H1 (cell line): Measurements from ENCODE around the gene GPR12. TPM values are rescaled to one million over a fixed set of nuclear protein-coding genes. Genes with fewer than 3 reads are reported as not detected.

Source experiments
- CTCF ChIA-PET: fragments of 300-600 bp; sonication (Branson Sonifier 250); formaldehyde crosslinking; loops from one replicate; lab custom pipeline; 2021; ENCODE audit not compliant: partially characterized antibody; lab: Charles Lee
- POLR2A ChIA-PET: fragments of 300-600 bp; sonication (Branson Sonifier 250); formaldehyde crosslinking; loops from one replicate; lab custom pipeline; 2021; ENCODE audit warnings: inconsistent platforms; ENCODE audit not compliant: partially characterized antibody; lab: Charles Lee
- DNase-seq, 2 experiments: peaks; one replicate each; pipeline versions ENCODE4 v3.0.0 to v3.0.0-alpha.2; 2010 to 2022; ENCODE audit warnings: low spot score in 2 of 2, low read depth in 1 of 2, mixed read lengths in 1 of 2
- FAIRE-seq: peaks from 2 replicates; lab custom pipeline; 2011; peaks lifted over from hg19 to GRCh38; lab: Jason Lieb, UNC
- H2AFZ ChIP-seq: 2 replicates; pipeline ENCODE4 v1.8.1; 2012; ENCODE audit warnings: low read length, inconsistent platforms
- H2AK5ac ChIP-seq: 2 replicates; pipeline ENCODE4 v1.6.1; 2013; ENCODE audit warnings: low read depth, low read length
- H2BK120ac ChIP-seq: replicated peaks from 2 replicates; pipeline ENCODE3; 2013; ENCODE audit warnings: low read depth, low read length, inconsistent platforms
- H2BK12ac ChIP-seq: 2 replicates; pipeline ENCODE4 v1.6.1; 2013; ENCODE audit warnings: low read depth, low read length
- H2BK15ac ChIP-seq: 2 replicates; pipeline ENCODE4 v1.6.1; 2013; ENCODE audit warnings: low read length
- H2BK20ac ChIP-seq: 2 replicates; pipeline ENCODE4 v1.6.1; 2013; ENCODE audit warnings: low read length
- H2BK5ac ChIP-seq: 2 replicates; pipeline ENCODE4 v1.6.1; 2013; ENCODE audit warnings: low read depth, low read length
- H3K14ac ChIP-seq: 2 replicates; pipeline ENCODE4 v1.6.1; 2013; ENCODE audit warnings: inconsistent platforms; ENCODE audit not compliant: insufficient read length
- H3K18ac ChIP-seq: 2 replicates; pipeline ENCODE4 v1.6.1; 2013; ENCODE audit warnings: low read length; ENCODE audit errors: extremely low read depth
- H3K23ac ChIP-seq: 2 replicates; pipeline ENCODE4 v1.6.1; 2013; ENCODE audit warnings: inconsistent platforms; ENCODE audit not compliant: insufficient read length
- H3K23me2 ChIP-seq: 2 replicates; pipeline ENCODE4 v1.6.1; 2013; ENCODE audit warnings: low read depth, low read length
- H3K27ac ChIP-seq: 2 replicates; pipeline ENCODE4 v1.6.1; 2011; ENCODE audit warnings: low read depth, low read length, inconsistent platforms
- H3K27me3 ChIP-seq, 4 experiments: replicated peaks in 1 of 4; 1 replicate in 1 of 4; 2 replicates in 3 of 4; pipeline versions ENCODE4 v1.6.1 to v1.8.1; 2011 to 2013; ENCODE audit warnings: low read length in 3 of 4, mild to moderate bottlenecking in 3 of 4, inconsistent platforms in 2 of 4, mixed read lengths in 2 of 4, moderate library complexity in 1 of 4; ENCODE audit not compliant: control insufficient read depth in 3 of 4, insufficient read depth in 3 of 4; ENCODE audit errors: extremely low read depth in 1 of 4
- H3K36me3 ChIP-seq, 4 experiments: 2 replicates each; pipeline versions ENCODE4 v1.6.1 to v1.8.1; 2011 to 2013; ENCODE audit warnings: mild to moderate bottlenecking in 4 of 4, low read length in 3 of 4, moderate library complexity in 2 of 4, control low read depth in 1 of 4, inconsistent platforms in 1 of 4; ENCODE audit not compliant: insufficient read depth in 4 of 4, control insufficient read depth in 2 of 4
- H3K4ac ChIP-seq: replicated peaks from 2 replicates; pipeline ENCODE3; 2013; ENCODE audit warnings: low read length, low read depth, mixed read lengths, inconsistent platforms; ENCODE audit not compliant: insufficient read length
- H3K4me1 ChIP-seq, 4 experiments: replicated peaks in 1 of 4; 1 replicate in 1 of 4; 2 replicates in 3 of 4; pipeline versions ENCODE4 v1.6.1 to v1.8.1; 2011 to 2013; ENCODE audit warnings: low read length in 3 of 4, inconsistent platforms in 2 of 4, mixed read lengths in 1 of 4; ENCODE audit not compliant: insufficient read depth in 4 of 4, control insufficient read depth in 3 of 4
- H3K4me2 ChIP-seq, 2 experiments: 2 replicates each; pipeline versions ENCODE4 v1.6.1 to v1.8.1; 2011 to 2013; ENCODE audit warnings: low read depth in 2 of 2, low read length in 2 of 2, control low read depth in 1 of 2, inconsistent platforms in 1 of 2, mild to moderate bottlenecking in 1 of 2; ENCODE audit not compliant: insufficient read depth in 1 of 2
- H3K4me3 ChIP-seq, 4 experiments: fragments of 200-600, 300-600 bp in 1 of 4; sonication (generic), shearing (Covaris generic), sonication (Bioruptor Twin) in 1 of 4; 2 replicates each; pipeline versions ENCODE4 v1.5.1 to v1.8.1; 2011 to 2016; ENCODE audit warnings: low read length in 4 of 4, low read depth in 3 of 4, control low read depth in 2 of 4, inconsistent platforms in 2 of 4, mild to moderate bottlenecking in 2 of 4, mixed read lengths in 1 of 4, moderate library complexity in 1 of 4; ENCODE audit not compliant: insufficient read depth in 2 of 4; ENCODE audit errors: extremely low read depth in 1 of 4
- H3K56ac ChIP-seq: replicated peaks from 2 replicates; pipeline ENCODE3; 2013; ENCODE audit warnings: low read depth, mild to moderate bottlenecking, mixed read lengths, low read length, inconsistent platforms; ENCODE audit not compliant: insufficient read length
- H3K79me1 ChIP-seq: 2 replicates; pipeline ENCODE4 v1.6.1; 2013; ENCODE audit warnings: low read depth, low read length, control low read depth
- H3K79me2 ChIP-seq, 2 experiments: 2 replicates each; pipeline versions ENCODE4 v1.6.1 to v1.8.1; 2012 to 2013; ENCODE audit warnings: low read length in 2 of 2, mild to moderate bottlenecking in 2 of 2, inconsistent platforms in 1 of 2; ENCODE audit not compliant: insufficient read depth in 2 of 2, control insufficient read depth in 1 of 2
- H3K9ac ChIP-seq, 4 experiments: replicated peaks in 1 of 4; 1 replicate in 1 of 4; 2 replicates in 3 of 4; pipeline versions ENCODE4 v1.6.1 to v1.8.1; 2011 to 2013; ENCODE audit warnings: low read depth in 3 of 4, low read length in 3 of 4, control low read depth in 2 of 4, mild to moderate bottlenecking in 2 of 4, moderate library complexity in 2 of 4, inconsistent platforms in 1 of 4; ENCODE audit errors: extremely low read depth in 1 of 4
- H3K9me3 ChIP-seq, 2 experiments: 2 replicates each; pipeline versions ENCODE4 v1.6.1 to v1.8.1; 2012 to 2013; ENCODE audit warnings: mild to moderate bottlenecking in 2 of 2, moderate library complexity in 2 of 2, control low read depth in 1 of 2, inconsistent platforms in 1 of 2, low read depth in 1 of 2, low read length in 1 of 2, mixed read lengths in 1 of 2; ENCODE audit not compliant: insufficient read depth in 2 of 2
- H4K20me1 ChIP-seq, 2 experiments: replicated peaks in 1 of 2; 2 replicates each; pipeline versions ENCODE3 to v1.8.1; 2011 to 2013; ENCODE audit warnings: inconsistent platforms in 2 of 2, low read length in 2 of 2, mild to moderate bottlenecking in 1 of 2; ENCODE audit not compliant: insufficient read depth in 2 of 2, control insufficient read depth in 1 of 2
- H4K5ac ChIP-seq: 2 replicates; pipeline ENCODE4 v1.6.1; 2013; ENCODE audit warnings: low read length, low read depth, mixed read lengths, inconsistent platforms; ENCODE audit not compliant: insufficient read length
- H4K8ac ChIP-seq: 2 replicates; pipeline ENCODE4 v1.8.0; 2013; ENCODE audit warnings: mild to moderate bottlenecking, moderate library complexity, low read length, inconsistent platforms; ENCODE audit not compliant: insufficient read depth; ENCODE audit errors: extremely low read depth
- H4K91ac ChIP-seq: replicated peaks from 2 replicates; pipeline ENCODE3; 2013; ENCODE audit warnings: low read length, mixed read lengths, inconsistent platforms; ENCODE audit not compliant: insufficient read length
- CHD2 ChIP-seq: IDR thresholded peaks from 2 replicates; pipeline ENCODE4 v1.6.1; 2012; ENCODE audit warnings: low read length, improper control_type of control experiment
- RAD21 ChIP-seq, 2 experiments: IDR thresholded peaks in 1 of 2; conservative IDR thresholded peaks in 1 of 2; 2 replicates each; pipeline ENCODE4 v1.6.1; 2011; ENCODE audit warnings: low read depth in 2 of 2, low read length in 2 of 2, improper control_type of control experiment in 1 of 2, inconsistent platforms in 1 of 2, mild to moderate bottlenecking in 1 of 2, moderate library complexity in 1 of 2
- WGBS, 2 experiments: shearing (Covaris generic) in 1 of 2; methylation state at CpG; one replicate each; pipeline versions ENCODE4 v1.1.6 to v1.1.7; 2013 to 2015; ENCODE audit warnings: low lambda C conversion rate in 2 of 2, mixed read lengths in 2 of 2, inconsistent platforms in 1 of 2, low coverage in 1 of 2, missing lambda C conversion rate in 1 of 2; ENCODE audit not compliant: insufficient replicate concordance in 2 of 2, insufficient coverage in 1 of 2, insufficient read length in 1 of 2; ENCODE audit errors: extremely low coverage in 1 of 2, missing lambda C conversion rate in 1 of 2; 5-methylcytosine and 5-hydroxymethylcytosine counted together
- polyA plus RNA-seq, 7 experiments: library from polyadenylated mRNA; depleted of rRNA in 3 of 7; stranded (reverse) in 5 of 7; unstranded in 2 of 7; fragments of >200 nt in 5 of 7; fragments of 200-250 nt in 2 of 7; gene quantifications; 1 replicate in 5 of 7; 2 replicates in 1 of 7; 4 replicates in 1 of 7; pipeline versions ENCODE4 v1.2.1 to v1.2.3, GENCODE V29; 2011 to 2013; ENCODE audit warnings: missing spikeins in 2 of 7, mixed read lengths in 2 of 7
- total RNA-seq: library from RNA; stranded (reverse); fragmentation: NEBNext Ultra II Directional; extraction: Animal tissue kit (Norgen Biotek cat#: 25700); gene quantifications from 2 replicates; pipeline ENCODE4 v1.2.1, GENCODE V29; 2021

The GPR12 gene
- total and polyA plus RNA-seq, 2 of the 8 experiments (the other 6 are each of a cell fraction or from before 2014, with no cell fraction given), result 0.15 to 0.27 TPM

- Histone ChIP-seq H2AFZ (no peak overlapping the region), H4K5ac (no peak overlapping the region), H3K79me1 (no peaks in the 10 kb centered on the region), H2BK12ac (no peak overlapping the region), H2BK15ac (no peak overlapping the region), H3K27me3 (no peaks in the 10 kb centered on the region), H2BK5ac (no peak overlapping the region), H3K9me3 (peaks cover 6 to 7% of the 10 kb centered on the region in 2 experiments; a peak in 2 of 4 replicates), H3K14ac (no peak overlapping the region), H2BK20ac (no peak overlapping the region), H3K18ac (no peak overlapping the region), H3K4me3 (no peak overlapping the region), H3K4me1 (peaks cover 1 to 10% (median 4%) of the 10 kb centered on the region in 4 experiments; a peak in 5 of 7 replicates), H3K9ac (no peak overlapping the region), H2AK5ac (no peak overlapping the region), H3K4me2 (no peak overlapping the region), H3K27ac (no peak overlapping the region), H4K20me1 (no peaks in the 10 kb centered on the region), H3K56ac (no peak overlapping the region), H4K8ac (no peak overlapping the region), H2BK120ac (no peak overlapping the region), H3K4ac (no peak overlapping the region), H4K91ac (no peak overlapping the region), H3K23ac (no peak overlapping the region), H3K36me3 (no peaks in the 10 kb centered on the region), H3K23me2 (no peaks in the 10 kb centered on the region), H3K79me2 (no peaks in the 10 kb centered on the region)
- DNase-seq (no peak), FAIRE-seq (no peak)
- 86% methylated on average over 4 of the region's 4 CpGs; no CpG with 5 or more reads in 1 of the 2 experiments for WGBS, 2 experiments
- CTCF ChIA-PET, result interaction anchor here (0.8 to 11.9 kb wide), 7 partner anchors 8 to 232 kb away, joined by 3 to 131 read pairs (median 4); no protein-coding TSS in a partner anchor
- POLR2A ChIA-PET, result interaction anchor here (0.6 kb wide), 1 partner anchor 128 kb away, joined by 3 read pairs; no protein-coding TSS in a partner anchor
- TF ChIP-seq RAD21 (IDR thresholded peaks at IDR 0.05 in 1 of 2, conservative IDR thresholded peaks at IDR 0.05 in 1 of 2; ENCODE audit: low read depth in 2 of 2, low read length in 2 of 2), result no peak
- no peak for TF ChIP-seq CHD2
Measured at GRCh38 chr13:26711211-26711610, 49.4 kb downstream of the GPR12 start.
